C4-2B (cell line): ENCODE data around the gene MED1.
"Not testable (repeated sequence)": the region's sequence is repeated elsewhere in the genome, so short reads cannot be mapped to it uniquely, and the experiment has no call there.

Source experiments
- H3K27ac ChIP-seq: fragments of 450-650 bp; 2 replicates; pipeline ENCODE4 v1.5.1; 2017
- CTCF ChIP-seq: fragments of 450-650 bp; conservative IDR thresholded peaks from 2 replicates; pipeline ENCODE4 v1.5.1; 2017; ENCODE audit warnings: mild to moderate bottlenecking
- ZFX ChIP-seq: fragments of 450-650 bp; IDR thresholded peaks from 2 replicates; pipeline ENCODE4 v1.6.1; 2017

The MED1 gene

DNA sequence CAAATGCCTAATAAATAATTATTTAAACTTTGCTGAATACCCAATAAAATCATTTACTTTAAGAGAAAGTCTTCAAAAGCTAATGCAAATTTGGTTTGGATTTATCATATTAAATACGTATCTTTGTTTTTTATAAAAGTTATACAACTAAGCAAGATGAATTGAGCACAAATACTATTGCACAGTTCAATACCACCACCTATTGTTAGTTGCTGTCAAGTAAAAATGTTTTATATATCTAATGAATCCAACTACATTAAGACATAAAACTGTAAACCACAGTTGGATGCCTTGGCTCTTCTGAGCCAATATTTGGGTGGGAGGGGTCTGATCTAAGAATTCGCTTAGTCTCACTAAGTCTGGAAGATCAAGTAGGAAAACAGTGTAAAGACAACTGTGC is 57.3 kb downstream of the MED1 start:
- H3K27ac ChIP-seq: no peak overlapping the region
- TF ChIP-seq CTCF: no peak; the same call in 1 of the 2 replicates
- TF ChIP-seq ZFX: no peak

DNA sequence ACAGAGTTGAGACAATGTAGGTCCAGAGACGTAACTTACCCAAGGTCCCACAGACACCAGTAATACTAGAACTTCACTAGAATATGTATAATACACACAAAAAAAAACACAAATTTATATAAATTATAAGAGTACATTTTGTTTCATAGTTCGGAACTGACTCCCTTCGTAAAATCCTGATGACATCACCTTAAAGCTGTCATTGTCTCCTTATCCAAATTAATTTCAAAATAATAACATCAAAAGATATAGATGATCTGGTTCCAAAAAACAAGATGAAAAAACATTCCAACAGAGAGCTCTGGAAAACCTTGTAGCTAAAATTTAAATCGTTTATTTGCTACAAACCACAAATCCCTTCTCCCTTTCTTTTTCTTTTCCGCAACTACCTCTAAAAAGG is 59.6 kb downstream of the MED1 start:
- TF ChIP-seq ZFX (no peak), CTCF (no peak)
- no peak overlapping the region for H3K27ac ChIP-seq

GRCh38 chr17:39385040-39385439 is 66.0 kb downstream of the MED1 start:
- TF ChIP-seq ZFX (no peak), CTCF (no peak)
- H3K27ac ChIP-seq: no peak overlapping the region

DNA sequence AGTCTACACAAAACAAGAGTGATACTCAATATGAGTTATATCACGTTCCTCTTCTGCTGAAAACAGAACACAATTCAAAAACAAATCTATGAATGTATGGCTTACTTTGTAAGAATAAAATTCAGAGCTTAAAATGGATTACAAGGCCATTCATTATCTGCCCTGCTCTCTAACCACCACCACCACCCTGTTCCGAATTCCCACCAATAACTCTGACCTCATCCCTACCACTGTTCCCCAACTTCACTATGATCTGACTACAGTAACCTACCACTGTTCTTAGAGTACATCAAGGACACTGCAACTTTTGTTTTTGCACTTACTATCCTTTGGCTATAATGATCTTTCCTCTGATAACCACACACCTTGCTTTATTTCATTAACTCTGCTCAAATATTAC is 70.9 kb downstream of the MED1 start:
- TF ChIP-seq CTCF (no peak), ZFX (no peak)
- no peak overlapping the region for H3K27ac ChIP-seq

- no peak for TF ChIP-seq ZFX
- no peak for TF ChIP-seq CTCF
- no peak overlapping the region for H3K27ac ChIP-seq
Measured at GRCh38 chr17:39376434-39376833, 74.6 kb downstream of the MED1 start.

DNA sequence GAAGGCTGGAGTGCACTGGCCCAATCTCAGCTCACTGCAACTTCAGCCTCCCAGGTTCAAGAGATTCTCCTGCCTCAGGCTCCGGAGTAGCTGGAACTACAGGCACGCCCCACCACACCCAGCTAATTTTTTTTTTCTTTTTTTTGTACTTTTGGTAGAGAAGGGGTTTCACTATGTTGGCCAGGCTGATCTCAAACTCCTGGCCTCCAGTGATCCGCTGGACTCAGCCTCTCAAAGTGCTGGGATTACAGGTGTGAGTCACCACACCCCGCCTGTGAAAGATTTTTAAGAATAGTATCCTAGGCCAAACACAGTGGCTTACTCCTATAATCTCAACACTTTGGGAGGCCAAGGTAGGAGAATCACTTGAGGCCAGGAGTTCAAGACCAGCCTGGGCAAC is 83.3 kb downstream of the MED1 start:
- not testable (repeated sequence) for H3K27ac ChIP-seq

GRCh38 chr17:39365872-39366271 is 85.2 kb downstream of the MED1 start:
- H3K27ac ChIP-seq: no peak overlapping the region
- no peak for TF ChIP-seq ZFX

DNA sequence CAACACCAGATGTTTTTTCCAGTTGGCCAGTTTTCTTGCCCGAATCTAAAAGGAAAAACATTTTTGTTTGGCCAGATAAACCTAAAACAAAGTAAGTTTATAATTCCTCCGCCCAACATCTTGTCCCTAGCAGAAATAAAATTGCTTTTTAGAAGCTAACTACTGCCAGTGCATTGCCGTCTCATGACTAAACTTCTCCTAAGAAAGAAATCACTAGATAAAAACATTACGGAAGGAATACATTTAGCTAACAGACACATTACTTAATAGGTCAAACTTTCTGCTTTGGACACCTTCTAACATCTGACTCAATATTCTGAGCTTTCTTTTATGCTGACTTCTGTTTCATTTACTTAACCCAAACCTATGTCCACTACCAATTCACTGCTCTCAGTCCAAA is 85.8 kb downstream of the MED1 start:
- no peak for TF ChIP-seq CTCF
- TF ChIP-seq ZFX: no peak
- no peak overlapping the region for H3K27ac ChIP-seq
